Ectodermal cell (in vitro differentiated cells): ENCODE results near the gene LMTK3.
"Not testable (repeated sequence)": the region's sequence is repeated elsewhere in the genome, so short reads cannot be mapped to it uniquely, and the experiment has no call there.

Source experiments
- H3K27ac ChIP-seq: 2 replicates; pipeline ENCODE4 v1.7.0; 2013; ENCODE audit warnings: mild to moderate bottlenecking, low read depth, low read length; ENCODE audit not compliant: insufficient read depth, poor library complexity, severe bottlenecking
- H3K27me3 ChIP-seq: 2 replicates; pipeline ENCODE4 v1.7.0; 2013; ENCODE audit warnings: mild to moderate bottlenecking, low read length; ENCODE audit not compliant: insufficient read depth, control insufficient read depth, poor library complexity, severe bottlenecking
- H3K36me3 ChIP-seq: one replicate; pipeline ENCODE4 v1.7.0; 2013; ENCODE audit warnings: low read length; ENCODE audit not compliant: control insufficient read depth, insufficient read depth
- H3K4me1 ChIP-seq: one replicate; pipeline ENCODE4 v1.7.0; 2013; ENCODE audit warnings: low read length; ENCODE audit not compliant: control insufficient read depth, insufficient read depth
- H3K4me3 ChIP-seq: 2 replicates; pipeline ENCODE4 v1.7.0; 2013; ENCODE audit warnings: low read depth, low read length, control low read depth; ENCODE audit not compliant: insufficient read depth
- H3K9me3 ChIP-seq: 2 replicates; pipeline ENCODE4 v1.7.0; 2013; ENCODE audit warnings: mild to moderate bottlenecking, low read length, moderate library complexity; ENCODE audit not compliant: control insufficient read depth
- WGBS, 2 experiments: methylation state at CpG; one replicate each; pipeline ENCODE4 v1.1.7; 2013; ENCODE audit warnings: missing lambda C conversion rate in 2 of 2; 5-methylcytosine and 5-hydroxymethylcytosine counted together

LMTK3 gene

DNA sequence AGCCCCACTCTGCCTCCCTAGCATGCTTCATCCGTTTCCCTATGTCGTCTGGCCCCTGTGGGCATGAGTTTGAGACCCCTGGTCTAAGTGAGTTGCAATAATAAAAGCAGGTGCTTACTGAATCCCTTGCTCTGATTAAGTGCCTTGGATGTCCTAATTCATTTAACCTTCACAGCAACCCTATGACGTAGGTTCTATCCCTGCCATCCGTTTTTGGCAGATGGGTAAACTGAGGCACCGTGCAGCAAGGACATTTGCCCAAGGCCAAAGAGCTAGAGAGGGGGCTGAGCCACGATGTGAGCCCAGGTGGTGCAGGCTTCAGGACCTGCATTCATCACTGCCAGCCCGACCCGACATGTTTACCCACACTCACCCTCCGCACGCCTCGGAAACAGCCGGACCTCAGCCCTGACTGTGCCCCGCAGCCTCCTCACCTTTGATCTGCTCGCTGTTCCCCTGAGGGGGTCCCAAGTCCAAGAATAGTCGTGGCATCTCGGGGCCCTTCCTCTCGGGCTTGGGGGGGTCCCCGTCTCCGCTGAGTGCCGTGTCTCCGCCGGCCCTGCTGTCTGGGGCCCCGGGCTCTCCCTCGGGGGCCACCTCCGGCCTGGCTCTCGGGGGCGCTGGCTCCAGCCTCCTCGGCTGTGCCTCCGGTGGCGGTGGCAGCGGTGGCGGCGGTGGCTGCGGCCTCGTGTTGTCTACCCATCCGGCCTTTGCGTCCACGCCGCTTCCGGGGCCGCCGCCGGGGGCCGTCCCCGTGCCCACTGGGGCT lies 14.5 kb downstream of the LMTK3 start:
- Histone ChIP-seq H3K27me3 (peaks cover 20% of the 10 kb centered on the region), H3K36me3 (no peaks in the 10 kb centered on the region), H3K4me3 (no peak overlapping the region), H3K4me1 (no peaks in the 10 kb centered on the region), H3K27ac (no peak overlapping the region), H3K9me3 (no peaks in the 10 kb centered on the region)
- 94% methylated on average over 45 of the region's 45 CpGs for WGBS, 2 experiments

DNA sequence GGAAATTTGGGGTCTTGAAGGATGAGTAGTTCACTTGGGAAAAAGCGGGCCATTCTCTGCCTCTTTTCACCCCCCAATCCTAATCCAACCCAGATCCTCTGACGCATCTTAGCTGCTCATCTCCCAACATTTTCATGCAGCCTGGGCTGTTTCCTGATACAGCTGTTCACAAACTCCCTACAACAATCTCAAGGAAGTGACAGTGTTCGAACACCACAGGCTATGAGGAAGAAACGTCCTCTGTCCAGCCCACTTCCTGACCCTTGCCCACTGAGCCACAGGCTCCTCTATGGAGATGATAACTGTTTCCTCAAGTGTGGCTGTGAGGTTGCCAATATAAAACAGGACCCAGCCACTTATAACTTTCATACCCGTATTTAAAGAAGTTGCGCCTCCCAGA lies 16.2 kb downstream of the LMTK3 start:
- WGBS, 2 experiments, result 91% methylated on average over 6 of the region's 6 CpGs
- H3K27me3 ChIP-seq, result peaks cover 37% of the 10 kb centered on the region
- H3K27ac ChIP-seq, result no peak overlapping the region
- no peak overlapping the region for H3K4me3 ChIP-seq
- no peaks in the 10 kb centered on the region for H3K36me3 ChIP-seq
- peaks cover 5% of the 10 kb centered on the region for H3K4me1 ChIP-seq
- H3K9me3 ChIP-seq, result no peaks in the 10 kb centered on the region

DNA sequence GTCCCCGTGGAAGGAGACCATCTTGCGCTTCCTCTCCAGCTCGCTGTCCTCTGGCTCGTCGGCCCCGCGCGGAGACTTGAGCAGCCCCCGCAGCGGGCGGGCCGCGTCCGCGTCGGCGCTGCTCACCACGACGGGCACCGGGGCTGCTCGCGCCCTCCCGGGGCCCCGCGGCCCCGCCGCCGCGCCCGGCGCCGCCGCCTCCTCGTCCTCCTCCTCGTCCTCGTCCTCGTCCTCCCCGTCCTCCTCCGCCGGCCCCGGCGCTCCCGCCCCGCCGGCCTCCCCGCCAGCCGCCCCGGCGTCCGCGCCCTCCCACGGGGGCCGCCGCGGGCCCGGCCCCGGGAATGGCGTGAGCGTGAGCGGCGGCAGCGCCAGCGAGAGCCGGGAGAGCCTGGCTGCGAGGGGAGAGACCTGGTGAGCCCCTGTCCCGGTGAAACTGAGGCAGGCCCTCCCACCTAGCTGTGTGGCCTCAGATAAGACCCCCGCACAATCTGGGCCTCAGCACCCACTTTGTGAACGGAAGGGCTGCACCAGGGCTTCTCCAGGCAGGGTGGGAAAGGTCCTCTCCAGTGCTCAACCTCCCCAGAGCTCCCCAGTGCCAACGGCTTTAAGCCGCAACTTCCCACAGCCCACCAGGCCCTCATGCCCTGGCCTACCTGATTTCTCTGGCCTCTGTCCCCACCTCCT lies 17.8 kb downstream of the LMTK3 start:
- 7% methylated on average over 70 of the region's 70 CpGs for WGBS, 2 experiments

DNA sequence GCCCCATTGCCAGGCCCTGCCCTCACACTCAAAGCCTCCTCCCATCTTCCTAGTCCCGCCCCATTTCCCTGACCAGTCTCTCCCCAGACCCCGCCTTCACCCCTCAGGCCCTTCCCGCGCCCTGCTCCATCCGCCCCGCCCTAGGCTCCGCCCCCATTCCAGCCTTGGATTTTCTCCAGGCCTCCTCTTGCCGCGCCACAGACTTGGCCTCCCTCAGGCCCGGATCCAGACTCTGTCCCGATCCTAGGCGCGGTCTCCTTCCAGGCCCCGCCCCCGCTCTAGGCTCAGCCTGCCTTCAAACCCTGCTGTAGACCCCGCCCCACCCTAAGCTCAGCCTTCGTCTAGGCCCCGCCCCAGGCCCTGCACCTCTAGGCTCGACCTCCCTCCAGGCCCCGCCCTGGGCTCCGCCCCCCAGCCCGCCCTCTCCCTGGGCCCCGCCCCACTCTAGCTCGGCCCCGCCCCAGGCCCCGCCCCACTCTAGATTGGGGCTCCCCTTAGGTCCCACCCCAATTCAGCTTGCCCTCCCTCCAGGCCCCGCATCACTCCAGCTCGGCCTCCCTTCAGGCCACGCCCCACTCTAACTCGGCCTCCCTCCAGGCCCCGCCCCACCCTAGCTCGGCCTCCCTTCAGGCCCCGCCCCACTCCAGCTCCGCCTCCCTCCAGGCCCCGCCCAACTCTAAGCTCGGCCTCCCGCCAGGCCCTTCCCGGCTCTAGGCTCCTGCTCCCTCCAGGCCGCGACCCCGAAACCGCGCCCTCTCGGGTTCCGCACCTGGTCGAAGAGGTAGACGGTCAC lies 18.5 kb downstream of the LMTK3 start:
- 2 to 3% methylated on average over 43 to 47 of the region's 47 CpGs for WGBS, 2 experiments
- peak overlapping the region; percentile 55 for H3K4me3 ChIP-seq
- no peaks in the 10 kb centered on the region for H3K9me3 ChIP-seq
- peak overlapping the region; percentile 36 for H3K27ac ChIP-seq
- H3K36me3 ChIP-seq, result no peaks in the 10 kb centered on the region
- H3K27me3 ChIP-seq, result peaks cover 43% of the 10 kb centered on the region
- H3K4me1 ChIP-seq, result peaks cover 6% of the 10 kb centered on the region

More for the DNA sequence above, 17.8 kb downstream of the LMTK3 start:
- peaks cover 43% of the 10 kb centered on the region for H3K27me3 ChIP-seq
- peak overlapping the region; percentile 55 for H3K4me3 ChIP-seq
- no peaks in the 10 kb centered on the region for H3K9me3 ChIP-seq
- H3K27ac ChIP-seq, result no peak overlapping the region
- H3K4me1 ChIP-seq, result peaks cover 6% of the 10 kb centered on the region
- H3K36me3 ChIP-seq, result no peaks in the 10 kb centered on the region

DNA sequence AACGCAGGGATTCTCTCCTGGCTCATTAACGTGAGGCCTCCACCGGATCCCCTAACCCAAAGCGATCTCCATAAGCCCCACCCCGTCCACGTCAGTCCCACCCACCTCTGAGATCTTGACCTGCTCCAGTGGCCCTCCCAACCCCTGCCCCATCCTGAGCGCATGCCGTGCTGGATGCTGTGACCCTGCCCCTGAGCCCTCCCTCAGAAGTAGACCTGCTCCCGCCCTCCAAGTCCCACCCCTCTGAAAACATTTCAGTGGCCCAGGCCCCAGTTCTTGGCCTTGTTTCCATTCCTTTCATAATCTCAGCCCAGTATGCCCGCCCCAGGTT lies 19.9 kb downstream of the LMTK3 start:
- H3K27ac ChIP-seq, result no peak overlapping the region
- peak overlapping the region; percentile 13 for H3K4me3 ChIP-seq
- H3K9me3 ChIP-seq, result no peaks in the 10 kb centered on the region
- H3K27me3 ChIP-seq, result peaks cover 43% of the 10 kb centered on the region
- H3K4me1 ChIP-seq, result peaks cover 6% of the 10 kb centered on the region
- 9 to 12% methylated on average over 10 of the region's 10 CpGs for WGBS, 2 experiments
- no peaks in the 10 kb centered on the region for H3K36me3 ChIP-seq

DNA sequence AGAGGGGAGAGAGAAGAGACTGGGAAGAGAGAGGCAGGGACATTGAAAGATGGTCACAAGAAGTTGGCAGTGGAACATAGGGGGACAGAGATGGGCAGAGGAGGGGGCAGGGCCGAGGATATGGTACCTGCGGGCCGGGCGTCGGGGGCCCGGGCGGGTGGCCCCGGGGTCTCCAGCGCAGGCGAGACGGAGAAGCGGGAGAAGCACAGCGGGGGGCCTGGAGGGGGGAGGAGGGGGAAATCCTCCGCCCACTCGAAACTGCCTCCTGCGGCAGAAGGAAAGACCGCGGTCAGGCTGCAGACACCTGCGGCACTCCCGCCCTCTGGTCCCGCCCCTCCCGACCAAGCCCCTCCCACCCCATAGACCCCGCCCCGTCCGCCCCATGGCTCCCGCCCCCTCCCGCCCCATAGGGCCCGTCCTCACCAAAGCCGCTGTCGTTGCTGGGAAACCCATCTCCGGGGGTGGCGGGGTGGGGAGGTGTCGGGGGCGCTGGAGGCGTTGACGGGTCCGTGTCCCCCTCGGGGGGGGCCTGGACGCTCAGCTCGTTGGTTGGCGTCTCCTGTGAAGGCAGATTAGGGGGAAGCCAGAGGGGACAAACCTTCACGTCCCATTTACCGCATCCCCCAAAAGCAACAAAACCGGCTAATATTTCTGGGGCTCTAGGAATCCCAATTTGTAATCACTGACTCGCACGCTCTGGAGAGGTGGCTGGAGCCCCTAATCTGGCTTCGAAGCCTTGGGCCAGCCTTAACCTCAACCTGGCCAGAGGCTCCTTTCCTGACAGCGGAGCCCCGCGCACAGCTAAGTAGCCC lies 20.4 kb downstream of the LMTK3 start:
- 3% methylated on average over 44 to 49 of the region's 50 CpGs for WGBS, 2 experiments
- Histone ChIP-seq H3K4me1 (peaks cover 6% of the 10 kb centered on the region), H3K36me3 (no peaks in the 10 kb centered on the region), H3K27me3 (peaks cover 43% of the 10 kb centered on the region), H3K9me3 (no peaks in the 10 kb centered on the region), H3K27ac (peak overlapping the region; percentile 50), H3K4me3 (peak overlapping the region; percentile 13)

DNA sequence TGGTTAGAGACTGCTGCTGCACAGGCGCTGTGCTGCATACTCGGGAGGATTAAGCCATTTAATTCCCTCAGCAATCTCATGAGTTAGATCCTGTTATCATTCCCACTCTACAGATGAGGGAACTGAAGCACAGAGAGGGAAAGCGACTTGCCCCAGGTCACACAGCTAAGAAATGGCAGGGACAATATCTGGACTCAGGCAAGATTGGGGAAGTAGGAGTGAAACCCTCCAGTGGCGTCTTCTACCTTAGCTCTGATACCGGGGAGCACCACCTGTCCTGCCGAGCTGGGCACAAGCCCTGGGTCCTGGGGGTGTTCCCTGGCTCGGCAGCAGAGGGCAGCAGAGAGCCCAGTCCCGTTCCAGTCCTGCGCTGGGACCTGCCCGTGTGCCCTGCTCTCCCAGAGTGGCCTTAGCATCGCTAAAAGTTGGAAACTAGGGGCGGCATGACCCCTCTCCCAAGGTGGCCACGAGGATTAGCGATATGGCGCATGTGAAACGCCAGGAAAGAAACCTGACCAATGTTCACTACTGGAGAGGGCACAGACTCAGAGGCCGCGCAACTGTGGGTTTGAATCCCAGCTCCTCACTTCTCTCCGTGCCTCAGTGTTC lies 21.9 kb downstream of the LMTK3 start:
- Histone ChIP-seq H3K4me1 (peaks cover 6% of the 10 kb centered on the region), H3K27ac (no peak overlapping the region), H3K4me3 (no peak overlapping the region), H3K36me3 (no peaks in the 10 kb centered on the region), H3K9me3 (no peaks in the 10 kb centered on the region), H3K27me3 (peaks cover 33% of the 10 kb centered on the region)
- 29 to 34% methylated on average over 19 of the region's 19 CpGs for WGBS, 2 experiments

DNA sequence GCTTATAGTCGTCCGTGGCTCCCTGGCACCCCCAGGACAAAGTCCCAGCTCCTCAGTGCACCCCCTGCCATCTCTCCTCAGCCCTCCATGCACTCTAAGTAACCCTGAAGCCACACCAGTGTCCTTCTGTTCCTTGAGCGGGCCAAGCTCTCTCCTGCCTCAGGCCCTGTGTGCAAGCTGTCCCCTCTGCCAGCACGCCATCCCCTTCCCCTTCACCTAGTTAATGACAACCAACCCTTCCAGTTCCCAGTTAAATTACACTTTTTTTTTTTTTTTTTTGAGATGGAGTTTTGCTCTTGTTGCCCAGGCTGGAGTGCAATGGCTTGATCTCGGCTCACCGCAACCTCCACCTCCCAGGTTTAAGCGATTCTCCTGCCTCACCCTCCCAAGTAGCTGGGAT lies 23.2 kb downstream of the LMTK3 start:
- not testable (repeated sequence) for H3K27ac ChIP-seq, H3K4me1 ChIP-seq, H3K4me3 ChIP-seq, H3K9me3 ChIP-seq, H3K36me3 ChIP-seq
- H3K27me3 ChIP-seq, result peaks cover 24% of the 10 kb centered on the region
- WGBS, 2 experiments, result 89 to 91% methylated on average over 7 of the region's 7 CpGs

DNA sequence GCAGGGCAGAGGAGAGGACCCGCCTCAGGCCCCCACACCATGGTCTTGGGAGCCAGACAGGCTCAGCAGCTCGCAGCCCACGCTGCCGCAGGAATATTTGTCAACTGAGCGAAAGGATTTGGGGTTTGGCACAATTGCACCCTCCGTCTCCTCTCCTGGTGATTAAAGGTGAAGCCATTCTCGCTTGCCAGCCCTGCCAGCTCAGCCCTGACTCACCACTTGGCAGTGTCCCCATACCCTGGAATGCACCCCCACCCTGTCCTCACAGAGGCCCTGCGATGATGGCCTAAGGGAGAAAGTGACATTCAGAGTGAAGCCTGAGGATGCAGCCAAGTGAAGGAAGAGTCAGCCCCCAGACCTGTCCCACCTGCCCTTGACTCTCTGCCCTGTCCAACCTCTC lies 23.7 kb downstream of the LMTK3 start:
- 95 to 96% methylated on average over 8 of the region's 8 CpGs for WGBS, 2 experiments
- Histone ChIP-seq H3K27ac (no peak overlapping the region), H3K36me3 (no peaks in the 10 kb centered on the region), H3K9me3 (no peaks in the 10 kb centered on the region), H3K4me3 (no peak overlapping the region), H3K27me3 (peaks cover 24% of the 10 kb centered on the region), H3K4me1 (peaks cover 6% of the 10 kb centered on the region)
